ENCODE results near the gene LMX1B.
A peak's percentile ranks its signal among the peaks of the same experiment; 100 is the strongest.
"Not testable (repeated sequence)": the region's sequence is repeated elsewhere in the genome, so short reads cannot be mapped to it uniquely, and the experiment has no call there.

The LMX1B gene
- 0 reads per million in 3 donors for total RNA-seq

DNA sequence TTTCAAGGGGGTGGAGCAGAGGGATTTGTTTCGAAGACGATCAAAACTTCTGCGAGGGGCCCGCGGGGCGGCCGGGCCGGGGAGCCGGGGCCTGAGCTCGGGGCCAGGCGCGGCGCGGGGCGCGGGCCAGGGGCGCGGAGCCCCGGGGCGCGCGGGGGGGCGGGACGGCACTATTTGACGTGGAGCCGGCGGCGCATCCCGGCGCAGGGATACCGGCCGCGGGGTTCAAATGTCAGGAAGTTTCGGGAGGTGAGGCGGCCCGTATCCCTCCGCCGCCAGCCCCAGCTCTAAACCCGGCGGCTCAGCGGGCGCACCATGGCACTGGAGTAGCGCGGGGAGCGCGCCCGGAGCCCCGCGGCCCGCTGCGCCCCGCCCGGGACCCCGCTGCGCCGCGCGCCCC lies at the start of gene LMX1B:
Gene LMX1B, plus strand, starts transcription at position 278 of the 400 bp plus-strand sequence. CDS start 522 bp downstream, outside the sequence.
- Histone ChIP-seq H3K9me3 (ENCODE audit: control insufficient read depth, low read length) (no peaks in the 10 kb centered on the region), H3K27ac (ENCODE audit: insufficient read depth, low read length, poor library complexity, severe bottlenecking) (no peak within 1 kb of the TSS), H3K36me3 (ENCODE audit: control insufficient read depth, insufficient read depth, low read length) (no peaks in the 10 kb centered on the region), H3K4me1 (ENCODE audit: control insufficient read depth, insufficient read depth, low read length, poor library complexity, severe bottlenecking) (peaks cover 36% of the 10 kb centered on the region), H3K27me3 (replicated peaks; ENCODE audit: control insufficient read depth, insufficient read depth, low read length, poor library complexity, severe bottlenecking) (peaks cover 71% of the 10 kb centered on the region), H3K4me3 (ENCODE audit: insufficient read depth, low read depth, low read length, poor library complexity, severe bottlenecking) (peak within 1 kb of the TSS; percentile 46)
- no peak for DNase-seq

DNA sequence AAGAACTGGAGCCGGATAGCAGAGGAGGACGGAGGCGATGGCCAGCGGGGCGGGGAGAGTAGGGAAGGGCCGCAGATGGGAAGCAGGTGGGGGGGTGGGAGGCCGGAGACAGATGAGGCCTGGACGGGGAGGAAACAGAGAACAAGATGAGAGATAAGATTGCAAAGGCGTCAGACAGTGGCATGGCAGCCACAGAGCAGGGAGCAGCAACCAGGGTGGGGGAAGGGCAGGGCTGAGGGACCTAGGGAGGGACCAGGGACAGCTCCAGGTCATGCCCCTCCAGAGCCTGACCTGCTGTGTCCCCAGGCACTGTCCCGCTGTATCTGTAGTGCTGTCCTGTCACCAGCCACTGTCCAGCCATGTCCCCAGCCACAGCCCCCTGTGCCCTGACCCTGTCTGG lies 49.6 kb upstream of the LMX1B start:
- peaks cover 4% of the 10 kb centered on the region for H3K27me3 ChIP-seq (replicated peaks; ENCODE audit: control insufficient read depth, insufficient read depth, low read length, poor library complexity, severe bottlenecking)
- no peaks in the 10 kb centered on the region for H3K9me3 ChIP-seq (ENCODE audit: control insufficient read depth, low read length)
- no peaks in the 10 kb centered on the region for H3K36me3 ChIP-seq (ENCODE audit: control insufficient read depth, insufficient read depth, low read length)
- H3K27ac ChIP-seq (ENCODE audit: insufficient read depth, low read length, poor library complexity, severe bottlenecking) = no peak overlapping the region
- no peak overlapping the region for H3K4me3 ChIP-seq (ENCODE audit: insufficient read depth, low read depth, low read length, poor library complexity, severe bottlenecking)
- no peak for DNase-seq
- no peaks in the 10 kb centered on the region for H3K4me1 ChIP-seq (ENCODE audit: control insufficient read depth, insufficient read depth, low read length, poor library complexity, severe bottlenecking)

DNA sequence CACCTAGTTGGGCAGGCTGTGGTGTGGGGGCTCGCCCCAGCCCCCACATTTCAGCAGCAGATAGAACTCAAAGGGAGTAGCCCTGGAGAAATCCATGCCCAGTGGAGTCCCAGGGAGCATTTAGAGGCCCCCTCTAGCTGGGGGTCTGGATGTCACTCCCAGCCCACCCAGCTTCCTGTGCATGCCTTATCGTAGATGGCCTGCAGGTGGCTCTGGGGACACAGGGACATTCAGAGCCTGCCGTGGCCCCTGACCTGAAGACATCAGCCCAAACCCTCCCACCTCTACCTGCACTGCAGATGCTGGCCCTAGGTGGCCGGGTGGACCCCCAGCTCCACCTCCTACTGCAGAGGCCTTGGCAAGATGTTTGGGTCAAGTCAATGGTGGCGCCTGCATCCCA lies 49.0 kb upstream of the LMX1B start:
- no peaks in the 10 kb centered on the region for H3K36me3 ChIP-seq (ENCODE audit: control insufficient read depth, insufficient read depth, low read length)
- peaks cover 4% of the 10 kb centered on the region for H3K27me3 ChIP-seq (replicated peaks; ENCODE audit: control insufficient read depth, insufficient read depth, low read length, poor library complexity, severe bottlenecking)
- H3K27ac ChIP-seq (ENCODE audit: insufficient read depth, low read length, poor library complexity, severe bottlenecking) = no peak overlapping the region
- H3K4me1 ChIP-seq (ENCODE audit: control insufficient read depth, insufficient read depth, low read length, poor library complexity, severe bottlenecking) = no peaks in the 10 kb centered on the region
- H3K9me3 ChIP-seq (ENCODE audit: control insufficient read depth, low read length) = no peaks in the 10 kb centered on the region
- no peak overlapping the region for H3K4me3 ChIP-seq (ENCODE audit: insufficient read depth, low read depth, low read length, poor library complexity, severe bottlenecking)
- DNase-seq = no peak

DNA sequence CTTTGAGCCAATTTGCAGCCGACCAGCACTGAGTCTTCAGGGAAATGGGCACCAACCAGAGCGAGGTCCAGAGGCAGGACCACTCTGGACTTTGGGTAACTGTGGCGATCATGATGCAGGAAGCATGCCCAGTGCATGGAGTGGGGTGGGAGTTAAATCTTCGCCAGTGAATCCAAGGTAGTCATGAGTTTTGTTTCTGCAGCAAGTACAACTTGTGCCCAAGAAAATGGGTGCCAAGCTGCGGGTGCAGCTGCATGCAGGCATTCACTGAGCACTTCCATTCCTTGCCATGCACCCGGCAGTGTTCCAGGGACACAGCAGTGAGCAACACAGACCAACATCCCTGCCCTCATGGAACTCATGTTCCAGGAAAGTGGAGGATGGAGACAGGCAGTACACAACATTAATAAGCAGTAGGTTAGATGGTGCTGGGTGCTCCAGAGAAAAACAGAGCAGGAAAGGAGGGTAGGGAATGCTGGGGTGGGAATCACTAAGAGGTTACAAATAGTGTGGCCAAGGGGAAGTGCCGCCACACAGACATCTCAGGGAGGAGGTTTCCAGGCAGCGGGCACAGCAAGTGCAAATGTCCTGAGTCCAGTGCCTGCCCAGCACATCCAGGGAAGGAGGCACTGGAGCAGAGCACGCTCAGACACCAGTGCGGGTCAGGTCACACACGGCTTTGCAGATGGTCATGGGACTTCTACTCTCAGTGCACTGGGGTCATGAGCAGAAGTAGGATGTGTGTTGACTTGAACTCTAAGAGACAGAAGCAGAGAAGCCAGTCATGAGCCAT lies 48.2 kb upstream of the LMX1B start:
- H3K9me3 ChIP-seq (ENCODE audit: control insufficient read depth, low read length) = no peaks in the 10 kb centered on the region
- H3K4me3 ChIP-seq (ENCODE audit: insufficient read depth, low read depth, low read length, poor library complexity, severe bottlenecking) = no peak overlapping the region
- peaks cover 4% of the 10 kb centered on the region for H3K27me3 ChIP-seq (replicated peaks; ENCODE audit: control insufficient read depth, insufficient read depth, low read length, poor library complexity, severe bottlenecking)
- no peaks in the 10 kb centered on the region for H3K36me3 ChIP-seq (ENCODE audit: control insufficient read depth, insufficient read depth, low read length)
- H3K27ac ChIP-seq (ENCODE audit: insufficient read depth, low read length, poor library complexity, severe bottlenecking) = no peak overlapping the region
- H3K4me1 ChIP-seq (ENCODE audit: control insufficient read depth, insufficient read depth, low read length, poor library complexity, severe bottlenecking) = no peaks in the 10 kb centered on the region
- no peak for DNase-seq

DNA sequence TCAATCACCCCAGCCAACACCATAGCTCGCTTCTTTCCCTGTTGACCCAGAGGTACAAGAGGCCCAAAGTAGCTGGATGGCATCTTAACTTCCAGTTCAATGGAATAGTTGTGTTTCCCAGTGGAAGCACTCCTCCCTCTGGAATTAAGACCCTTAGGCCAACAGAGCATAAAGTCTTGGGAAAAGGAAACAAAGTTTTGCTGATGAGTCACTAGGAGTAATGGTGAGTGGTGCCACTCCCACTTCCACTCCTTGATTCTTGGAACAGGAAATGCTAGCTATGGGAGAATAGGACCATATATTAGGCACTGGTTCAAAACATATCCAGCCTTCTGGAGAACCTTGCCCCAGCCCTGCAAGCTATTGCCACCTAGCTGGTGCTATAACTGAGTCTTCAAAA lies 44.7 kb upstream of the LMX1B start:
- no peak overlapping the region for H3K27ac ChIP-seq (ENCODE audit: insufficient read depth, low read length, poor library complexity, severe bottlenecking)
- H3K4me3 ChIP-seq (ENCODE audit: insufficient read depth, low read depth, low read length, poor library complexity, severe bottlenecking) = no peak overlapping the region
- no peaks in the 10 kb centered on the region for H3K4me1 ChIP-seq (ENCODE audit: control insufficient read depth, insufficient read depth, low read length, poor library complexity, severe bottlenecking)
- H3K9me3 ChIP-seq (ENCODE audit: control insufficient read depth, low read length) = no peaks in the 10 kb centered on the region
- DNase-seq = no peak
- H3K27me3 ChIP-seq (replicated peaks; ENCODE audit: control insufficient read depth, insufficient read depth, low read length, poor library complexity, severe bottlenecking) = no peaks in the 10 kb centered on the region
- H3K36me3 ChIP-seq (ENCODE audit: control insufficient read depth, insufficient read depth, low read length) = no peaks in the 10 kb centered on the region

DNA sequence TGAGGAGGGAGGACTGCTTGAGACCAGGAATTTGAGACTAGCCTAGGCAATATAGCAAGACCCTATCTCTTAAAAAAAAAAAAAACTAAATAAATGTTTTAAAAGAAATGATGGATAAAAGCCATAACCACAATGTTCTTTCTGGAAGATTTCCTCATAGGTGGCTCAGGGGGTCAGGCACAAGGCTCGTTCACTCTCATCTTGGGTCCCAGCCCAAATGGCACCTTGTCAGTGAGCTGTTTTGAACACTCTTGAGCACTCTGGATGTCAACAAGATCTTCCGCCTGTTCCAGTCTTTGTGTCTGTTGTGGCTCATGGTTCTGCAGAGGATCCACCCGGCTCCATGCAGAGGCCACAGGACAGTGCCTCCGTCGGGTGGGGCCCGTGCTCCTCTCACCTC lies 35.7 kb upstream of the LMX1B start:
- Histone ChIP-seq H3K4me1 (ENCODE audit: control insufficient read depth, insufficient read depth, low read length, poor library complexity, severe bottlenecking) (no peaks in the 10 kb centered on the region), H3K36me3 (ENCODE audit: control insufficient read depth, insufficient read depth, low read length) (no peaks in the 10 kb centered on the region), H3K9me3 (ENCODE audit: control insufficient read depth, low read length) (no peaks in the 10 kb centered on the region), H3K4me3 (ENCODE audit: insufficient read depth, low read depth, low read length, poor library complexity, severe bottlenecking) (no peak overlapping the region), H3K27me3 (replicated peaks; ENCODE audit: control insufficient read depth, insufficient read depth, low read length, poor library complexity, severe bottlenecking) (peaks cover 6% of the 10 kb centered on the region), H3K27ac (ENCODE audit: insufficient read depth, low read length, poor library complexity, severe bottlenecking) (no peak overlapping the region)
- DNase-seq = no peak

DNA sequence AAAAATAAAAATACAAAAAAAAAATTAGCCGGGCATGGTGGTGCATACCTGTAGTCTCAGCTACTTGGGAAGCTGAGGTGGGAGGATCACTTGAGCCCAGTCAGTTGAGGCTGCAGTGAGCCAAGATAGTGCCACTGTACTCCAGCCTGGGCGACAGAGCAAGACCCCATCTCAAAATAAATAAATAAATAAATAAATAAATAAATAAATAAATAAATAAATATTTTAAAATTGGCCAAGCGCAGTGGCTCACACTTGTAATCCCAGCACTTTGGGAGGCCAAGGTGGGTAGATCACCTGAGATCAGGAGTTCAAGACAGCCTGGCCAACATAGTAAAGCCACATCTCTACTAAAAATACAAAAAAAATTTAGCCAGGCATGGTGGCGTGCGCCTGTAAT lies 33.4 kb upstream of the LMX1B start:
- DNase-seq; H3K4me1 ChIP-seq (ENCODE audit: control insufficient read depth, insufficient read depth, low read length, poor library complexity, severe bottlenecking): not testable (repeated sequence)

DNA sequence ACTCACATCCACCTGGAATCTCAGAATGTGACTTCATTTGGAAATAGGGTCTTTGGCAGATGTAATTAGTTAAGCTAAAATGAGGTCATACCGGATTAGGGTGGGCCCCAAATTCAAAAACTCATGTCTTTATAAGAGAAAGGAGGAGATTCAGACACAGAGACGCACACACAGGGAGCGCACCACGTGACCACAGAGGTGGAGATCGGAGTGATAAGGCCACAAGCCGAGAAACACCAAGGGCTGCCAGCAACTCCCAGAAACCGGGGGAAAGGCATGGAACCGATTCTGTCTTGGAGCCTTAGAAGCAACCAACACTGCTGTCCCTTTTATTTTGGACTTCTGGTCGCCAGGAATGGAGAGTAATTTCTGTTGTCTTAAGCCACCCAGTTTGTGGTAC lies 31.8 kb upstream of the LMX1B start:
- peaks cover 9% of the 10 kb centered on the region for H3K27me3 ChIP-seq (replicated peaks; ENCODE audit: control insufficient read depth, insufficient read depth, low read length, poor library complexity, severe bottlenecking)
- no peaks in the 10 kb centered on the region for H3K36me3 ChIP-seq (ENCODE audit: control insufficient read depth, insufficient read depth, low read length)
- no peak overlapping the region for H3K4me3 ChIP-seq (ENCODE audit: insufficient read depth, low read depth, low read length, poor library complexity, severe bottlenecking)
- H3K27ac ChIP-seq (ENCODE audit: insufficient read depth, low read length, poor library complexity, severe bottlenecking) = no peak overlapping the region
- H3K4me1 ChIP-seq (ENCODE audit: control insufficient read depth, insufficient read depth, low read length, poor library complexity, severe bottlenecking) = no peaks in the 10 kb centered on the region
- no peaks in the 10 kb centered on the region for H3K9me3 ChIP-seq (ENCODE audit: control insufficient read depth, low read length)
- no peak for DNase-seq

More for the DNA sequence above, 33.4 kb upstream of the LMX1B start:
- not testable (repeated sequence) for H3K27ac ChIP-seq (ENCODE audit: insufficient read depth, low read length, poor library complexity, severe bottlenecking); H3K9me3 ChIP-seq (ENCODE audit: control insufficient read depth, low read length); H3K4me3 ChIP-seq (ENCODE audit: insufficient read depth, low read depth, low read length, poor library complexity, severe bottlenecking); H3K36me3 ChIP-seq (ENCODE audit: control insufficient read depth, insufficient read depth, low read length); H3K27me3 ChIP-seq (replicated peaks; ENCODE audit: control insufficient read depth, insufficient read depth, low read length, poor library complexity, severe bottlenecking)

DNA sequence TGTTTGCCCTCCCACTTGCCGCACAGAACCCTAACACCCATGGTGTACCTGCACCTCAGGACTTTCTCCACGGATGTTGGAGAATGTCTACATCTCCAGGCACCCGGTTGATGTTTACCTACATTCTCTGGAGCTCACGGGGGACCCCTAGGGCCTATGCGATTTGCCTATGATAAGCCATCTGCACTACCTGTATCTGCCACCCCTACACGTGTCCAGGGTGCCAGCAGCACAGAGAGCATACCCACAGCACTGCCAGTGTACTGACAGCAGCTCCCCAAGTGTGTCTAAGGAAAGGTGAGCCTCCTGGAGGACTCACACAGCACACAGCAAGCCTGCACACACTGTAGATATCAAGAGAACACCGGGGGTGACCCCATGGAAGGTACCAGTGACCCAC lies 31.3 kb upstream of the LMX1B start:
- H3K27me3 ChIP-seq (replicated peaks; ENCODE audit: control insufficient read depth, insufficient read depth, low read length, poor library complexity, severe bottlenecking) = peaks cover 9% of the 10 kb centered on the region

DNA sequence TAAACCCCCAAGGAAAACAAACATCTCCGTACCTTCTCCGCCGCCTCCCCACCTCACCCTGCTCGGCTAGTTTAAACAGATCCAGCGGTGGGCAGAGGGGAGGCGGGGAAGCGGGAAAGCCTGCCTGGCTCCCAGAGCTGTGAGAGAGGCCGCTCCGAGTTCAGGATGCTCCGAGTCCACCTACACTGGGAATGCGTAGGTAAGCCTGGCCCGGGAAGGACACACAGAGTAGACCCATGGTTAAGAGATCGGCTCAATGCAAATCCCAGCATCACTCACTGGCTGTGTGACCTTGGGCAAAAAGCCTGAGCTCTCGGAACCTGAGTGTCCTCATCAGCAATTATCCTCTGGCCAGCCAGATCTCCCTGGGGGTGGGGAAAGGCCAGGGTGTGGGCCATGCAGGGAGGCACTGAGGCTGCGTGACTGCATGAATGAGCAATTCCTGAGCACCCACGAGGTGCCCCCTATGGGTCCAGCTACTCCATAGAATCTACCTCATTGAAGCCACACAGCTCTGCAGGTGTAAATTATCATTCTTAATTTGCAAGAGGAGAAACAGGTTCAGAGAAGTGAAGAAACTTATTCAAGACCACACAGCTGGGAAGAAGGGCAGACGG lies 30.5 kb upstream of the LMX1B start:
- no peak for DNase-seq
- no peaks in the 10 kb centered on the region for H3K9me3 ChIP-seq (ENCODE audit: control insufficient read depth, low read length)
- H3K27ac ChIP-seq (ENCODE audit: insufficient read depth, low read length, poor library complexity, severe bottlenecking) = no peak overlapping the region
- no peak overlapping the region for H3K4me3 ChIP-seq (ENCODE audit: insufficient read depth, low read depth, low read length, poor library complexity, severe bottlenecking)
- no peaks in the 10 kb centered on the region for H3K36me3 ChIP-seq (ENCODE audit: control insufficient read depth, insufficient read depth, low read length)
- peaks cover 12% of the 10 kb centered on the region for H3K27me3 ChIP-seq (replicated peaks; ENCODE audit: control insufficient read depth, insufficient read depth, low read length, poor library complexity, severe bottlenecking)
- no peaks in the 10 kb centered on the region for H3K4me1 ChIP-seq (ENCODE audit: control insufficient read depth, insufficient read depth, low read length, poor library complexity, severe bottlenecking)

More for the DNA sequence above, 31.3 kb upstream of the LMX1B start:
- Histone ChIP-seq H3K4me3 (ENCODE audit: insufficient read depth, low read depth, low read length, poor library complexity, severe bottlenecking) (no peak overlapping the region), H3K4me1 (ENCODE audit: control insufficient read depth, insufficient read depth, low read length, poor library complexity, severe bottlenecking) (no peaks in the 10 kb centered on the region), H3K27ac (ENCODE audit: insufficient read depth, low read length, poor library complexity, severe bottlenecking) (no peak overlapping the region), H3K9me3 (ENCODE audit: control insufficient read depth, low read length) (no peaks in the 10 kb centered on the region), H3K36me3 (ENCODE audit: control insufficient read depth, insufficient read depth, low read length) (no peaks in the 10 kb centered on the region)
- DNase-seq = no peak

Data from effector memory CD4-positive, alpha-beta T cell (primary cell).